Smooth muscle cell of the brain vasculature (primary cell): ENCODE results near the gene TTLL1.
"Not testable (repeated sequence)": the region's sequence is repeated elsewhere in the genome, so short reads cannot be mapped to it uniquely, and the experiment has no call there.

Experiments
- DNase-seq: peaks from one replicate; pipeline ENCODE4 v3.0.0-alpha.2; 2012; ENCODE audit warnings: low read depth, low spot score

TTLL1 gene

GRCh38 chr22:43014316-43014868, 74.8 kb downstream of the TTLL1 start:
- DNase-seq, result no peak

DNA sequence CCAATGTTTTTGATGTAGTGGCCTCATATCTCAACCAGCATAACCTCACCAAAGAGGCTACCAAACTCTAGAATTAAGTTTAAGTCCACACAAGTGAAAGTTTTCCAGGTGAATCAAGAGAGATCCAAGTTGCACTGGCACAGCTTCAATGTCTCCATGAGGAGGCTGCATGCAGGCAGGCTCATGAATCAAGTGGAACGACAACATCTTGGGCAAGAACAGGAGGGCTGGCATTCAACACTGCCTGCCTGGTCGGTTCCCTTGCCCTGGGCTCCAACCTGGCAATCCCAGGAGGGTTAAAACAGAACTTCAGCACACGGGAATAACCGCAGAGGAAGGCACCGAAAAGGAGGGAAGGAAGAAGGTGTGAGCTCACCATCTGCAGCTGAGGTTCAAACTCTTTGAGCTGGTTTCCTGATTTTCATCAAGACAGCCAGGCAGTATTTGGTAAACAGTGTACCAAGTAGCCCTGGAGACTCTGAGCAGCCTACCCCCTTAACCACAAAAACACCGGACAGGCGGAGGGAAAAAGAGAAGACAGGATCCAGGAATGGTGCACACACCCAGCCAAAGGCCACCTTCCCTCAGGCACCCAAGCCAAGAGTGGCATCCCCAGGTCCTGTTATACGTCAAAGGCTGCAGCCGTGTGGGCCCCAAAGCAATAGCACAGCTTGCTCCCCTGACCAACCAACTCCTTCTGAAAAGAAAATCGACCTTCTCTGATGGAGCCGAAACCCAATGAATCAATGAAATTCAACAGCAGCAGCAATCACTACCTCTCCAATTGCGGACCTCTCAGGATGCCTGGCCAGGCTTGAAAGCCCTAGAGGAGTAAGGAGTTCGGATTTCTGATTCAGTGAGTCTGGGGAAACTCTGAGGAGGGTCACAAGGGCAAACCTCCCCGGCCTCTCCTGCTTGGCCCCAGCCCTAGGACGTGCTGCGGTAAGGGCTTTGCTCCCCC, 75.6 kb downstream of the TTLL1 start:
- DNase-seq, result no peak

DNA sequence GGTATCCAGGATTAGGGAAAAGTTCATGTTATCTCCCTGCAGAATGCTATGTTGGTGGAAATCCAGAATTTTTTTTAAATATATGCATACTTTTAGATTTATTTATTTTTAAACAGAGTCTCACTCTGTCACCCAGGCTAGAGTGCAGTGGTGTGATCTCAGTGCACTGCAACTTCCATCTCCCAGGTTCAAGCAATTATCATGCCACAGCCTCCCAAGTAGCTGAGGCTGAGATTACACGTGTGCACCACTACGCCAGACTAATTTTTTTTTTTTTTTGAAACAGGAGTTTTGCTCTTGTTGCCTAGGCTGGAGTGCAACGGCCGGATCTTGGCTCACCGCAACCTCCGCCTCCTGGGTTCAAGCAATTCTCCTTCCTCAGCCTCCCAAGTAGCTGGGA, 76.8 kb downstream of the TTLL1 start:
- no peak for DNase-seq

GRCh38 chr22:43011079-43011478, 78.1 kb downstream of the TTLL1 start:
- DNase-seq, result no peak

GRCh38 chr22:43009444-43009843, 79.7 kb downstream of the TTLL1 start:
- no peak for DNase-seq

DNA sequence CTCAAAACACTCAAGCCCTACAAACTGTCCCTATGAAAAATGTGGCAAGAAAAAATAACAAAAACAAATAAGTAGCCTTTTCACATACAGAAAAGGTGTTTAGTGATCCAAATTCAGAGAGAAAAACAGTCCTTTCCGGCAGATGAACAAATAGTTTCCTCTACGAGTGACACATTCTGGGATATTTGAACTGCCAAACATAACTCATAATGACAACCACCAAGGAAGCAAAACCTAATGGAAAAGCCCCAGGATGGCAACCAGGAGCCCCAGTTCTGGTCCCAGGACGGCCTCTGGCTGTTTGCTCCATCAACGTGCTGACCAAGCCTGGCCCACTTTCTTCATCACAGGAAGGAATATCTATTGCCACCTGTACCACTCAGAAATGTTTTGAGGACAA, 80.3 kb downstream of the TTLL1 start:
- DNase-seq, result no peak

DNA sequence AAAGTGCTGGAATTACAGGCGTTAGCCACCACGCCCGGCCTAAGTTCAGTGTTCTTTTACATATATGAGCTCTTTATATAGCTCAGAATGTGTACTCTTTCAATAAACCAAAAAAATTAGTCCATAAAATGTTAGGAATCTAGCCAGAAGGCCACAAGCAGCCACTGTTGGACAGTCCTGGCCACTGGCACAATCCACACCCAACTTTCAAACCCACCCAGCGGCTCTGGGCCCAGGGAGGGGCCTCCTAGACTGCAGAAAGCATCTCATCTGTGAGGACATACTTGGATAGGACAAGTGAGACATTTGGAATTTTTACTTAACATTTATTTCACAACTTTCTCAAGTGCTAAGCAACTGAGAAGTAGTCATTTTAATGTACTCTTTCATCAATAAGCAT, 80.7 kb downstream of the TTLL1 start:
- no peak for DNase-seq

DNA sequence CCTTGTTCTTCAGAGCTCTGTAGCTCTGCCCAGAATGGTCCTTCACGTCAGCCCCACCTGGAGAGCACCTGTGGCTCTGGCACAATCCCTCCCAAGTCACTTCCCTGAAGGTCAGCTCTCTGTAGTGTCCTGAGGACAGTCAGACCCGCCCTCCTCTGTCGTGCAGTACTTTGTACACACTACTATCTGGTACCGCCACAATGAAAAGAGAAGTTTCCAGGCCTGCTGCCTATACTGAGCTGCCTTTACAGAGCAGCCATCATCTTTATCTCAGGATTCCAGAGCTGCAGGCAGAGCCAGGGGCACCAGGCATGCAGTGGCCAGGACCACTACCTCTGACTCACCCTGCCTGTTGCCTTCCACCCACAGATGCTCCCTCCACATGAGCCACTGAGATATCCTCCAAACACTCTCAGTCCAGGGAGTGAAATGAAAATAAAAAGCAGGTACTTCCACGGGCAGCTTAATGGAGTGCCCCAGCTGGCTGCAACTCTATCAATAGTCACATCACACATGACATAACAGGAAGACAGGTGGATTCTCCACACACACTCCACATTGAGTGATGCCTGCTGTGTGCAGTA, 81.6 kb downstream of the TTLL1 start:
- no peak for DNase-seq

- no peak for DNase-seq
Observed at GRCh38 chr22:43006753-43007152, 82.4 kb downstream of the TTLL1 start.

- DNase-seq, result no peak
Observed at GRCh38 chr22:43006016-43006505, 83.1 kb downstream of the TTLL1 start.

DNA sequence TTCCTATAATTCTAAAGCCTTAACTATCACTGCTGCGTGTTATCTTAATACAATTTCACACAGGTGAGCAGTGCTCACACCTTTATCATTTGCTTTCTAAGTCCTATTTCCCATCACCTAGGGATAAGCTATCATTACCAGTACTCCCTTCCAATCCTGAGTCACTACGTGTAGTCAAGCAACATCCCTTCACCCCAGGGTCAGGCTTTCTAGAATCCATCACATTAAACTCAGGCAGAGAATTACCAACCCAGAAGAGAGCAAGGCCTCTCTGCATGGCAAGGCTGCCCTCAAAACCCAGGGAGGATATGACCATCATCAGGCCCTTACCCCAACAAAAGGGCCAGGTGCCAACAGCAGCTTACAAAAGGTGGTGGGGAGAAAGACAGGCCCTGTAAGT, 84.1 kb downstream of the TTLL1 start:
- DNase-seq, result no peak

DNA sequence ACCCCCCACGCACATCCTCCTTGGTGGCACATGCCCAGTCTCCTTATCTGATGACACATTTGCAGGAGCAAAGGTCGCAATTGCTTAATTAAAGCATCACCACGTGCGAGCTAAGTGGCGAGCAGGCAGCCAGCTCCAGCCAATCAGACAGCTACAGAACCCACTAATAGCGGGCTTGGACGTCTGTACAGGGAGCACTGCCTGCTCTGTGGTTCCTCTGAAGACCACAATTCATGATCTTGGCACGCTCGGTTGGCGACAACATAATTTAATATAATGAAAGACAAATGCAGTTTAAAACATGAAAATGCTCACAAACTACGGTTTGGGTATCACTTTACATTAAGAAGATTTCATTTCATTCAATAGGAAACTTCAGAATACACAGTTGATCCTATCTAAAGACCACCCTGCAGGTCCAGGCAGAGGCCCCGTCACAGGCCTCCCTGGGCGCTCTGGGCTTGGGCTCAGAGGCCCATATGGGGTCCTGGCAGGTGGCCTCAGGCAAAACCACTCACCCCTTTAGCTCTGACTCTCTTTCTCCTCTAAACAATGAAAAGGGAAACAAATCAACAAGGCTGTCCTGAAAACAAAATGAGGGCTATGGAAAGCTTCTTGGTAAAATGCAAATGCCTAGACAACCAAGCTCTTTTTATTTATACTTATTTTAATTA, 84.7 kb downstream of the TTLL1 start:
- DNase-seq, result no peak

DNA sequence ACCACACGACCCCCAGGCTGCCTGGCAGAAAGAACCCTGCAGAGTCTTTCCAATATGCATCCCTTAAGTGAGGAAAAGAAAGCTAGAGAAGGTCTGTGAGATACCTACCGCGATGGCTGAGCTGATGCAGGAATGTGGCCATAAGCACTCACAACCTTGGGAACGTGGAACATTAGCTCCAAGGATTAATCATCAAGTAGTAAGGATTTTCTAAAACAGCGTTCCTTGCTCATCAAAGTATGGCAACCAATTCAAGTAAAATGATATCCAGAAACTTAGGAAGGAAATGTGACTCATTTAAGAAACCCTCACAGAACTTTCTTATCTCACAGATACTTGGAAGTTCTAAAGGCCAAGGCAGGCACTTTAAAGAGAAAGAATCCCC, 87.0 kb downstream of the TTLL1 start:
- no peak for DNase-seq

DNA sequence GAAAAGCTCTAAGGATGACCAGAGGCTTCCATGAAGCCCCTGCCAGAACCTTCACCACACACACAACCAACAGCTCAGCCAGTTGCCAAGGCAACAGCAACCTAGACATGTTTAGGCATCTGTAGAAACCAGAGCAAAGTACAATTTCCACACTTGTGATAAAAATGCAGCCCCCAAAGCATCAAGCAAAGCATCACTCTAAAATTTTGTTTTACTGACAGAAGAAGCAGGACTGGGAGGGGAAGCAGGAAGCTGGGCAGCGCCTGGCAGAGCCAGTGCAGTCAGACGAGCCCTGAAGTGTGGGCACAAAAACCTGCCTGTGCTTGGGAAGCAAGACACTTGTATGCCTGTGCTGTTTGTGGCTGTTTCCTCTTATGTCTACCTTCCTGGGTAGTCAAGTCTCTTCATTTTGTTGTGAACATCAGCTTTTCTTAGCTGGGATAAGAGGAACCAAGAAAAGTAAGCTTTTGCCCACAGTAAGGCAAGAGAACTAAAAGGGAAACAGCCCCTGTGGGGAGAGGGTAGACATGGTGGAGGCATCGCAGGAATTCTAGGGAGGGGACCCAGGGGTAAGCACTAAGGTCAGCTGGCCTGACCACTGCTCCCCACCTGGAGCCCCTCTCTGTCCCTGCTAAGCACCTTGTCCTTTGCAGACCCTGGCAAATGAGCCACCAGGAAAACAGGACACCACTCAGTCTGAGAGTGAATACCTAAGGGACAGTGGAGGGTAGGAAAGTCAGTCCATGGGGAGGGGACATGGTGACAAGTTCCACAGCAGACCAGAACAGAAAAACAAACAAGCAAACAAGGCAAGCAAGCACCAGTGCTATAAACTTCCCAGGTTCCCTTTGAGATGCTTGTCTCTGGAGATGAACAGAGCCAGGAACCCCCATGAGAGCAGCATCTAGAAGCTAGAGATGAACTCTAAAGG, 87.7 kb downstream of the TTLL1 start:
- DNase-seq, result no peak

- no peak for DNase-seq
Observed at GRCh38 chr22:43000441-43001175, 88.6 kb downstream of the TTLL1 start.

- DNase-seq, result no peak
Observed at GRCh38 chr22:42997582-42998090, 91.6 kb downstream of the TTLL1 start.

- no peak for DNase-seq
Observed at GRCh38 chr22:42996646-42997365, 92.4 kb downstream of the TTLL1 start.

GRCh38 chr22:42995654-42996053, 93.5 kb downstream of the TTLL1 start:
- DNase-seq, result not testable (repeated sequence)

GRCh38 chr22:42994917-42995562, 94.2 kb downstream of the TTLL1 start:
- peak; percentile 41 for DNase-seq
